Activated CD4-positive, alpha-beta T cell treated with anti-CD3 and anti-CD28 coated beads, Interleukin-2, amount 50 U/mL, for 16 hours (primary cell): ENCODE measurements around the gene CDH4.

Experiments used
- DNase-seq: peaks from one replicate; pipeline ENCODE4 v3.0.0-alpha.2; 2020

Gene CDH4

GRCh38 chr20:61251529-61252393 is at the start of gene CDH4:
Gene CDH4, plus strand, starts transcription at chr20:61252261.
- no peak for DNase-seq

DNA sequence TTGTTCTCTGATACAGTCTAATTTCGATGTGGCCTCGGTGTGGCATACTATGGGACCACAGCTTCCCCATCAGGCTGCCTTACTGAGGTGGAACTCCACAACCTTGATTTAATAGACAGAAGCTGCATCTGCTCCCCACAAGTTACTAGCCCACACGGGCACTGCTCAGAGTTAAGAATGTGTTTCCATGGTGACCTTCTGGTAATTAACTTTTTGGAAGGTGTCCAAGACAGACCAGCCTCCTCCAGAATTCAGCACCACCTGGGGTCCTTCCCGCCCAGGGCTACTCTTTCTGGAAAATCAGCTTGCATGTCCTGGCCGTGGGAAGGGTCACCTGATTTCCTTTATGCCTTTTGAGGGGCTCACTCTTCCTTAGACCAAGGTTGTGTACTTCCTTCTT is 48.7 kb upstream of the CDH4 start:
- no peak for DNase-seq

DNA sequence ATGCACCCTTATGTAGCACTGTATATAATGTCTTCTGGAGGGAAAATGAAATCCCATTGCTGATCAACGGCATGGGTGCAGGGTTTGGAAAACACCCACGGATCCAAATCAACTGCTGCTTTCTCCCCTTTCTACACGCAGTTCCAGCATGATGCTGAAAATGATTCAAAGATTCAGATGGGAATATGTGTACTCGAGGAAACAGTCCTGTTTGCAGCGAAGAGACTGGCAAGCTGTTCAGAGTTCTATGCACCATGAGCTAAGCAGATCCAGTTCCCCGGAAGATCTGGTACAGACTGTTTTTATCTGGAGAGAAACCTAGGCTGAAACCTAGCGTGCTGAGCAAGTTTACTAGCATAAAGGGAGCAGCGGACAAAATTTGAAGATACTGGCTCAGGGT is 47.9 kb upstream of the CDH4 start:
- no peak for DNase-seq

GRCh38 chr20:61205769-61206168 is 46.3 kb upstream of the CDH4 start:
- DNase-seq, result no peak

DNA sequence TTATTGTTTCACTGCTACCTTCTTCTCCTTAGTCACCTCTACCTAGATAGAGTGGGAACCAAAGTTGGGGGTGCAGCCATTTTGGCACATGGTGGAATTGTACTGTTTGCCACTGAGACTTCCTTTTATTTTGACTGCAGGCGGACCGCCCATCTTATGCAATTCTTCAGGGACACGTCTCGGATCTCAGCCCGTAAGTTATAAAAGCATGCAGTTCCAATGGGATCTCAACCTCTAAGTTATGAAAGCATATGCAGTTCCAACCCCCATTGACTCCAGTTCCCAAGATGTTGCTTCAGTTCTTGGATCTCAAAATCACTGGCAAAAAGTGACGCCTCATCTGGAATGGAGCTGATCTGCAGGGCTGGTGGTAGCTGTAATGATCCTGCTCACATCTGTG is 41.2 kb upstream of the CDH4 start:
- no peak for DNase-seq

- DNase-seq, result no peak
Measured at GRCh38 chr20:61217848-61218247, 34.2 kb upstream of the CDH4 start.

GRCh38 chr20:61219021-61219431 is 33.0 kb upstream of the CDH4 start:
- DNase-seq, result no peak

- DNase-seq, result no peak
Measured at GRCh38 chr20:61220131-61220530, 31.9 kb upstream of the CDH4 start.

GRCh38 chr20:61220626-61221325 is 31.3 kb upstream of the CDH4 start:
- no peak for DNase-seq

DNA sequence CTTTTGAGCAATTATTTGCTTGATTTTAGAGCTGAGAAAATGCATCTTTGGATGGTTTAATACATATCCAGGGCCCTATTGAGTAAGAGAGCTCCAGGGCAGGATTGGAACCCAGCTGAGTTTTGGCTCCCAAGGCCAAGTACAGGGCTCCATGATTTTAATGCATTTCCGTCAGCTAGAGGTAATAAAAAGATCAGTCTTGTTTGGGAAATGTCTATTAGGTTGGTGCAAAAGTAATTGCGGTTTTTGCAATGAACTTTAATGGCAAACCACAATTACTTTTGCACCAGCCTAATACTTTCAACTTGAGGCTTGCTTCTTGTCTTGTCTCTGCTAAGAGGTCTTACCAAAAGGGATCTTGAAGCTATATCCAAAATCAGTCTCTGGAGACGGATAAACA is 29.4 kb upstream of the CDH4 start:
- no peak for DNase-seq

DNA sequence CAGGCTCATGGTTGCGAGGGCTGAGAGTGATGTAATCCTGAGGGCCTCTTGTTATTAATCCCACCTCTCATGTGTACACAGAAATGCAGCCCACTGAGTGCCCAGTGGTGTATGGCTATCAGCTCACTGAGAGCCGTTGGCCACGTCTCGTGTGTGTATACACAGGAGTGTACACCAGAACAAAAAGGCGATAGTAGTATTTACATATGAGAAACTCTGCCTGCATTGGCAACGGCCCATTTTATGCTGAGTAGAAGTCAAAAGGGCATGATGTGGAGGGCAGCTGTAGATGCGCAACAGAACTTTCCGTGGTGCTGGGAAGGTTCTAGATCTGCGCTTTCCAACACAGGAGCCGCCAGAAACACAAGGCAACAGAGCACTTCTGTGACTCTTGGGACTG is 28.9 kb upstream of the CDH4 start:
- DNase-seq, result no peak

GRCh38 chr20:61230166-61230565 is 21.9 kb upstream of the CDH4 start:
- no peak for DNase-seq

GRCh38 chr20:61233590-61233989 is 18.5 kb upstream of the CDH4 start:
- DNase-seq, result no peak

GRCh38 chr20:61234224-61234890 is 17.7 kb upstream of the CDH4 start:
- no peak for DNase-seq

- no peak for DNase-seq
Measured at GRCh38 chr20:61236713-61237112, 15.3 kb upstream of the CDH4 start.

DNA sequence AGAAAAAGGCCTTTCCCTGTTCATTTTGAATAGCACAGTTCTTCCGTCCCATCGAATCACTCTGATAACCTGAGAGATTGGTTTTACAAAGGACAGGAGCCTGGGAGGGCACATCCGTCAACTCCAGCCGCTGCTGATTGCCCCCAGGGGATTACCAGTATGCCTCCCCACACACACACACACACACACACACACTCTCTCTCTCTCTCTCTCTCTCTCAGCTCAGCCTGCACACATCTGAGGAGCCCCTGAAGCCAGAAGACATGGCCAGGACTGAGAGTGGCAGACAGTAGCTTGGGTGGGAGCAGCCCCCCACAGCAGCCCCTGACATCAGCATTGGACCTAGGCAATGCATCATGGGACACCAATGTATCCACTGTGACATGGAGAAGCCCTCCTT is 13.2 kb upstream of the CDH4 start:
- no peak for DNase-seq

DNA sequence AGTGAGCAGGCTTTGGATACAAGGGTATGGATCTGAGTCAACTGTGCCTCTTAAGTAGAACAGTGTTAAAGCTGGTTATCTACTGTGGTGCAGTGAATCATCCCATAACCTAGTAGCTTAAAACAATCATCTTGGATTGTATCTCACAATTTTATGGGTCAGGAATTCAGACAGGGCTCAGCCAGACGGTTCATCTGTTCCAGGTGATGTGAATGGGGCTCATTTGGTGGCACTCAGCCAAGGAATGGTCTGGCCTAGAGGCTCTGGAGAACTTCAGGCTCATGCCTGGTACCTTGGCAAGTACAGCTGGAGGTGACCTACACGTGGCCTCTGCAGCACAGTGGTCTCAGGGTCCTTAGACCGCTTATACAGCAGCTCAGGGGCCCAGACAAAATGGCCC is 11.2 kb upstream of the CDH4 start:
- DNase-seq, result no peak

DNA sequence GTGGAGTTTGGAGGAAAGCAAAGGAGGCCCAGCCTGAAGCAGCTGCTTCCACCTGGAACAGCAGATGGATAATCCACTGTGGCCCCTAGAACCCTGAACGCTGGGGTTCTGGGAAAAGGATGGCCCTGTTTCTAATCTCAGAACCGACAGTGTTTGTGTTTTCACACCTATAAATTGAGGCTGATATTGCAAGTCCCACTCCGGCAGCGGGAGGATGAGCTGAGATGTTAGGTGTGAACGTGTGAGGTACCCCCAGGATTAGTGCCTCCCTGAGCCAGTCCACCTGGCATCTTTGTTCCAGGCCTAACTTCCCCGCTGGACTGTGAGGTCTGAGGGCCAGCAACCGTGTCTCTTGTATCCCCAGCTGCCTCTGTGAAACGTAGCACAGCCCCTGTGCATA is 7.8 kb upstream of the CDH4 start:
- no peak for DNase-seq

- DNase-seq, result no peak
Measured at GRCh38 chr20:61246269-61246668, 5.8 kb upstream of the CDH4 start.

DNA sequence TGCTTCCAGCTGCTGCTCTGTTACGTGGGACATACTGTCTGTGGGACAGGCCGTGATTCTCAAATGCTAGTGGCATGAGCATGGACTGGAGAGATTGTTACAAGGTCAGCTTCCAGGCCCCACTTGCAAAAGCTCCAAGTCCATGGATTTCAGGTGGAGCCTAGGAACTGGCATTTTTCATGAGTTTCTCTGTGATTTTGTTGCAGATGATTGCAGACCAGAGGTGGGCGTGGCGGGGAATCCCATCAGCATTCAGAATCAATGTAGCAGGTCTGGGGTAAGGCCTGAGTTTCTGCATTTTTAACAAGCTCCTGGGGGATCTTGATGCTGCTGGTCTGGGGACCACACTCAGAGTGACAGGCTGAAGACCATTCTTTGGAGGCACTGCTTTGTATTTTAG is 2.4 kb upstream of the CDH4 start:
- no peak for DNase-seq

- no peak for DNase-seq
Measured at GRCh38 chr20:61252601-61253263, 671 bp downstream of the CDH4 start.

- no peak for DNase-seq
Measured at GRCh38 chr20:61253264-61253639, 1.2 kb downstream of the CDH4 start.
